ENCODE data around the gene IMP3.

The IMP3 gene

GRCh38 chr15:75646112-75646943, 6.3 kb upstream of the IMP3 start:
- H3K9ac ChIP-seq (ENCODE audit: low read length): peak overlapping the region; percentile 98
- H2BK5ac ChIP-seq (ENCODE audit: low read depth, low read length, poor library complexity, severe bottlenecking): no peak overlapping the region
- peak overlapping the region; percentile 47 to 97 for H3K18ac ChIP-seq (ENCODE audit: low read depth in 1 of 2, low read length in 2 of 2)
- peak overlapping the region; percentile 78 for H3K4me2 ChIP-seq (ENCODE audit: low read length, poor library complexity, severe bottlenecking)
- no peak overlapping the region for H2BK12ac ChIP-seq (ENCODE audit: low read length in 2 of 2)
- H2BK120ac ChIP-seq (ENCODE audit: low read depth, low read length): no peak overlapping the region
- no peaks in the 10 kb centered on the region for H3K27me3 ChIP-seq (ENCODE audit: control insufficient read depth in 1 of 2, insufficient read depth in 1 of 2, low read length in 2 of 2)
- H4K8ac ChIP-seq (ENCODE audit: low read length): no peak overlapping the region
- no peak overlapping the region for H2AFZ ChIP-seq (ENCODE audit: low read depth, low read length)
- WGBS: 55% methylated on average over 5 of the region's 5 CpGs
- no peak for DNase-seq
- H3K14ac ChIP-seq (ENCODE audit: low read length in 2 of 2): peak overlapping the region in 1 of 2 experiments; percentile 5
- peak overlapping the region in 1 of 2 experiments; percentile 56 for H3K4ac ChIP-seq (ENCODE audit: low read depth in 1 of 2, low read length in 2 of 2)
- H2BK15ac ChIP-seq (ENCODE audit: low read depth, poor library complexity, severe bottlenecking): no peak overlapping the region
- no peaks in the 10 kb centered on the region for H3K9me3 ChIP-seq (ENCODE audit: control insufficient read depth, low read length)
- peaks cover 20 to 21% of the 10 kb centered on the region in 2 experiments for H3K36me3 ChIP-seq (ENCODE audit: control insufficient read depth in 1 of 2, insufficient read depth in 2 of 2, low read depth in 1 of 2, low read length in 2 of 2)
- H2AK5ac ChIP-seq (ENCODE audit: low read length, severe bottlenecking): peak overlapping the region; percentile 41
- peaks cover 26% of the 10 kb centered on the region for H3K4me1 ChIP-seq (ENCODE audit: control insufficient read depth, insufficient read depth, low read depth, low read length)
- peak overlapping the region; percentile 25 to 57 for H3K23ac ChIP-seq (ENCODE audit: low read length in 2 of 2)
- peak overlapping the region; percentile 75 to 94 for H3K4me3 ChIP-seq (ENCODE audit: insufficient read depth in 1 of 2, low read depth in 1 of 2, low read length in 2 of 2)
- H3K79me1 ChIP-seq (replicated peaks; ENCODE audit: low read length, poor library complexity, severe bottlenecking): peaks cover 7% of the 10 kb centered on the region
- peak overlapping the region; percentile 55 for H3K27ac ChIP-seq (ENCODE audit: low read length, poor library complexity, severe bottlenecking)
- no peak overlapping the region for H4K91ac ChIP-seq (ENCODE audit: low read length)

- Histone ChIP-seq H3K23ac (ENCODE audit: low read length in 2 of 2) (no peak overlapping the region), H3K9me3 (ENCODE audit: control insufficient read depth, low read length) (no peaks in the 10 kb centered on the region), H2BK120ac (ENCODE audit: low read depth, low read length) (no peak overlapping the region), H3K79me1 (replicated peaks; ENCODE audit: low read length, poor library complexity, severe bottlenecking) (peaks cover 7% of the 10 kb centered on the region), H4K8ac (ENCODE audit: low read length) (no peak overlapping the region), H3K4me3 (ENCODE audit: insufficient read depth in 1 of 2, low read depth in 1 of 2, low read length in 2 of 2) (no peak overlapping the region), H3K9ac (ENCODE audit: low read length) (peak overlapping the region; percentile 55), H2BK12ac (ENCODE audit: low read length in 2 of 2) (no peak overlapping the region), H2AK5ac (ENCODE audit: low read length, severe bottlenecking) (no peak overlapping the region), H3K4me2 (ENCODE audit: low read length, poor library complexity, severe bottlenecking) (no peak overlapping the region), H3K27ac (ENCODE audit: low read length, poor library complexity, severe bottlenecking) (no peak overlapping the region), H4K91ac (ENCODE audit: low read length) (no peak overlapping the region), H3K36me3 (ENCODE audit: control insufficient read depth in 1 of 2, insufficient read depth in 2 of 2, low read depth in 1 of 2, low read length in 2 of 2) (peaks cover 1 to 7% of the 10 kb centered on the region in 2 experiments), H3K4ac (ENCODE audit: low read depth in 1 of 2, low read length in 2 of 2) (no peak overlapping the region), H2AFZ (ENCODE audit: low read depth, low read length) (no peak overlapping the region), H3K18ac (ENCODE audit: low read depth in 1 of 2, low read length in 2 of 2) (no peak overlapping the region), H3K27me3 (ENCODE audit: control insufficient read depth in 1 of 2, insufficient read depth in 1 of 2, low read length in 2 of 2) (no peaks in the 10 kb centered on the region), H3K14ac (ENCODE audit: low read length in 2 of 2) (no peak overlapping the region), H2BK15ac (ENCODE audit: low read depth, poor library complexity, severe bottlenecking) (no peak overlapping the region), H3K4me1 (ENCODE audit: control insufficient read depth, insufficient read depth, low read depth, low read length) (peaks cover 14% of the 10 kb centered on the region), H2BK5ac (ENCODE audit: low read depth, low read length, poor library complexity, severe bottlenecking) (no peak overlapping the region)
- WGBS: 6% methylated on average over 1 of the region's 2 CpGs
- DNase-seq: no peak
Observed at GRCh38 chr15:75644376-75644775, 4.4 kb upstream of the IMP3 start.

GRCh38 chr15:75641603-75642002, 1.6 kb upstream of the IMP3 start:
- H2AFZ ChIP-seq (ENCODE audit: low read depth, low read length): no peak overlapping the region
- H3K4me3 ChIP-seq (ENCODE audit: insufficient read depth in 1 of 2, low read depth in 1 of 2, low read length in 2 of 2): no peak overlapping the region
- no peak overlapping the region for H3K23ac ChIP-seq (ENCODE audit: low read length in 2 of 2)
- WGBS: 100% methylated on average over 4 of the region's 5 CpGs
- H3K4ac ChIP-seq (ENCODE audit: low read depth in 1 of 2, low read length in 2 of 2): no peak overlapping the region
- peaks cover 12% of the 10 kb centered on the region for H3K79me1 ChIP-seq (replicated peaks; ENCODE audit: low read length, poor library complexity, severe bottlenecking)
- no peak overlapping the region for H2BK12ac ChIP-seq (ENCODE audit: low read length in 2 of 2)
- H2AK5ac ChIP-seq (ENCODE audit: low read length, severe bottlenecking): no peak overlapping the region
- H3K18ac ChIP-seq (ENCODE audit: low read depth in 1 of 2, low read length in 2 of 2): no peak overlapping the region
- H4K91ac ChIP-seq (ENCODE audit: low read length): no peak overlapping the region
- no peak for DNase-seq
- peaks cover 8% of the 10 kb centered on the region in 2 experiments for H3K36me3 ChIP-seq (ENCODE audit: control insufficient read depth in 1 of 2, insufficient read depth in 2 of 2, low read depth in 1 of 2, low read length in 2 of 2)
- H3K4me1 ChIP-seq (ENCODE audit: control insufficient read depth, insufficient read depth, low read depth, low read length): peaks cover 19% of the 10 kb centered on the region
- H3K9ac ChIP-seq (ENCODE audit: low read length): no peak overlapping the region
- no peak overlapping the region for H3K14ac ChIP-seq (ENCODE audit: low read length in 2 of 2)
- no peak overlapping the region for H3K4me2 ChIP-seq (ENCODE audit: low read length, poor library complexity, severe bottlenecking)
- no peaks in the 10 kb centered on the region for H3K9me3 ChIP-seq (ENCODE audit: control insufficient read depth, low read length)
- H4K8ac ChIP-seq (ENCODE audit: low read length): no peak overlapping the region
- no peak overlapping the region for H2BK120ac ChIP-seq (ENCODE audit: low read depth, low read length)
- H3K27me3 ChIP-seq (ENCODE audit: control insufficient read depth in 1 of 2, insufficient read depth in 1 of 2, low read length in 2 of 2): no peaks in the 10 kb centered on the region
- no peak overlapping the region for H2BK15ac ChIP-seq (ENCODE audit: low read depth, poor library complexity, severe bottlenecking)
- no peak overlapping the region for H2BK5ac ChIP-seq (ENCODE audit: low read depth, low read length, poor library complexity, severe bottlenecking)
- no peak overlapping the region for H3K27ac ChIP-seq (ENCODE audit: low read length, poor library complexity, severe bottlenecking)

GRCh38 chr15:75641179-75641503, 1.1 kb upstream of the IMP3 start:
- Histone ChIP-seq H3K14ac (ENCODE audit: low read length in 2 of 2) (no peak overlapping the region), H3K27me3 (ENCODE audit: control insufficient read depth in 1 of 2, insufficient read depth in 1 of 2, low read length in 2 of 2) (no peaks in the 10 kb centered on the region), H3K4me3 (ENCODE audit: insufficient read depth in 1 of 2, low read depth in 1 of 2, low read length in 2 of 2) (peak overlapping the region in 1 of 2 experiments; percentile 100), H4K8ac (ENCODE audit: low read length) (no peak overlapping the region), H3K4ac (ENCODE audit: low read depth in 1 of 2, low read length in 2 of 2) (no peak overlapping the region), H3K4me2 (ENCODE audit: low read length, poor library complexity, severe bottlenecking) (no peak overlapping the region), H3K23ac (ENCODE audit: low read length in 2 of 2) (no peak overlapping the region), H3K79me1 (replicated peaks; ENCODE audit: low read length, poor library complexity, severe bottlenecking) (peaks cover 11% of the 10 kb centered on the region), H2BK12ac (ENCODE audit: low read length in 2 of 2) (no peak overlapping the region), H2AFZ (ENCODE audit: low read depth, low read length) (no peak overlapping the region), H4K91ac (ENCODE audit: low read length) (no peak overlapping the region), H3K9me3 (ENCODE audit: control insufficient read depth, low read length) (no peaks in the 10 kb centered on the region), H3K27ac (ENCODE audit: low read length, poor library complexity, severe bottlenecking) (peak overlapping the region; percentile 86), H2BK120ac (ENCODE audit: low read depth, low read length) (no peak overlapping the region), H2BK5ac (ENCODE audit: low read depth, low read length, poor library complexity, severe bottlenecking) (no peak overlapping the region), H2BK15ac (ENCODE audit: low read depth, poor library complexity, severe bottlenecking) (no peak overlapping the region), H2AK5ac (ENCODE audit: low read length, severe bottlenecking) (no peak overlapping the region), H3K4me1 (ENCODE audit: control insufficient read depth, insufficient read depth, low read depth, low read length) (peaks cover 18% of the 10 kb centered on the region), H3K9ac (ENCODE audit: low read length) (peak overlapping the region; percentile 99), H3K36me3 (ENCODE audit: control insufficient read depth in 1 of 2, insufficient read depth in 2 of 2, low read depth in 1 of 2, low read length in 2 of 2) (peaks cover 8% of the 10 kb centered on the region in 2 experiments), H3K18ac (ENCODE audit: low read depth in 1 of 2, low read length in 2 of 2) (no peak overlapping the region)
- no peak for DNase-seq
- WGBS: 100% methylated on average over 2 of the region's 4 CpGs
